T-cell (primary cell): ENCODE results near the gene OR51A4. TPM values are rescaled to one million over a fixed set of nuclear protein-coding genes. Genes with fewer than 3 reads are reported as not detected.
"Not testable (repeated sequence)": the region's sequence is repeated elsewhere in the genome, so short reads cannot be mapped to it uniquely, and the experiment has no call there.

Experiments used
- ATAC-seq, 4 experiments: fragments of 200-7000 bp in 3 of 4; fragments of 150-1000 bp in 1 of 4; cut with Tn5 transposase; replicated peaks in 1 of 4; 1 replicate in 3 of 4; 2 replicates in 1 of 4; pipeline ENCODE4 v1.10.0; 2021; ENCODE audit warnings: moderate library complexity in 3 of 4, mild to moderate bottlenecking in 2 of 4, moderate number of reproducible peaks in 1 of 4
- CTCF ChIA-PET, 2 donors: fragments of 300-600 bp; sonication (Branson Sonifier 250); formaldehyde crosslinking; loops; one replicate each; lab custom pipeline; 2022; ENCODE audit warnings: antibody characterized with exemption in 2 of 2; lab: Charles Lee
- POLR2A ChIA-PET, 2 donors: fragments of 300-600 bp; sonication (Branson Sonifier 250); formaldehyde crosslinking; loops; one replicate each; lab custom pipeline; 2022; ENCODE audit warnings: antibody characterized with exemption in 2 of 2; lab: Charles Lee
- DNase-seq, 35 experiments: peaks; one replicate each; pipeline versions ENCODE4 v3.0.0 to v3.0.0-alpha.2; 2013 to 2023
- H3K27ac ChIP-seq: one replicate; pipeline ENCODE4 v1.5.1; 2013; ENCODE audit warnings: low read length
- H3K27me3 ChIP-seq, 2 experiments: replicated peaks in 1 of 2; 1 replicate in 1 of 2; 2 replicates in 1 of 2; pipeline versions ENCODE4 v1.6.1 to v1.7.0; 2013; ENCODE audit warnings: low read length in 1 of 2, mixed read lengths in 1 of 2; ENCODE audit not compliant: control insufficient read depth in 2 of 2, insufficient read depth in 2 of 2; ENCODE audit errors: extremely low read depth in 1 of 2
- H3K36me3 ChIP-seq, 2 donors: 1 replicate in 1 of 2; 2 replicates in 1 of 2; pipeline versions ENCODE4 v1.6.1 to v1.7.0; 2013; ENCODE audit warnings: low read length in 1 of 2; ENCODE audit not compliant: control insufficient read depth in 2 of 2, insufficient read depth in 1 of 2; ENCODE audit errors: extremely low read depth in 1 of 2
- H3K4me1 ChIP-seq, 2 experiments: 1 replicate in 1 of 2; 2 replicates in 1 of 2; pipeline versions ENCODE4 v1.6.1 to v1.7.0; 2013; ENCODE audit warnings: low read length in 2 of 2, mixed read lengths in 1 of 2; ENCODE audit not compliant: insufficient read depth in 2 of 2, control insufficient read depth in 1 of 2; ENCODE audit errors: extremely low read depth in 1 of 2
- H3K4me3 ChIP-seq, 2 donors: 1 replicate in 1 of 2; 2 replicates in 1 of 2; pipeline versions ENCODE4 v1.5.1 to v1.7.0; 2013; ENCODE audit warnings: mild to moderate bottlenecking in 2 of 2, low read length in 1 of 2, moderate library complexity in 1 of 2; ENCODE audit not compliant: control insufficient read depth in 1 of 2; ENCODE audit errors: extremely low read depth in 1 of 2
- H3K9me3 ChIP-seq: 2 replicates; pipeline ENCODE4 v1.7.0; 2013
- H3K27ac Mint-ChIP-seq, 2 donors: one replicate each; pipeline ENCODE4 v1.8.0; 2020 to 2021; ENCODE audit warnings: mild to moderate bottlenecking in 2 of 2, mixed read lengths in 2 of 2
- H3K27me3 Mint-ChIP-seq, 2 donors: one replicate each; pipeline ENCODE4 v1.8.0; 2021 to 2022; ENCODE audit warnings: mixed read lengths in 2 of 2
- H3K36me3 Mint-ChIP-seq: one replicate; pipeline ENCODE4 v1.8.0; 2021; ENCODE audit warnings: mixed read lengths
- H3K4me1 Mint-ChIP-seq, 3 donors: one replicate each; pipeline ENCODE4 v1.8.0; 2020 to 2022; ENCODE audit warnings: mixed read lengths in 3 of 3, mild to moderate bottlenecking in 1 of 3
- H3K4me3 Mint-ChIP-seq, 3 donors: one replicate each; pipeline ENCODE4 v1.8.0; 2020 to 2022; ENCODE audit warnings: mild to moderate bottlenecking in 3 of 3, mixed read lengths in 3 of 3, moderate library complexity in 3 of 3
- H3K9me3 Mint-ChIP-seq, 3 donors: one replicate each; pipeline ENCODE4 v1.8.0; 2020 to 2022; ENCODE audit warnings: mixed read lengths in 3 of 3
- WGBS: methylation state at CpG from one replicate; pipeline ENCODE4 v1.1.5; 2013; ENCODE audit warnings: missing lambda C conversion rate; ENCODE audit not compliant: insufficient coverage; 5-methylcytosine and 5-hydroxymethylcytosine counted together
- total RNA-seq, 35 experiments: library from RNA in 6 of 35; stranded (reverse) in 6 of 35; fragments of 120-200 nt in 1 of 35; gene quantifications; one replicate each; pipeline versions ENCODE4 v1.2.1 to v1.2.4 and lab custom pipeline; 2013 to 2026

OR51A4 gene
- total RNA-seq, 5 donors from 2014 or later (not counting 1 experiment from before 2014, with no cell fraction given): not detected

DNA sequence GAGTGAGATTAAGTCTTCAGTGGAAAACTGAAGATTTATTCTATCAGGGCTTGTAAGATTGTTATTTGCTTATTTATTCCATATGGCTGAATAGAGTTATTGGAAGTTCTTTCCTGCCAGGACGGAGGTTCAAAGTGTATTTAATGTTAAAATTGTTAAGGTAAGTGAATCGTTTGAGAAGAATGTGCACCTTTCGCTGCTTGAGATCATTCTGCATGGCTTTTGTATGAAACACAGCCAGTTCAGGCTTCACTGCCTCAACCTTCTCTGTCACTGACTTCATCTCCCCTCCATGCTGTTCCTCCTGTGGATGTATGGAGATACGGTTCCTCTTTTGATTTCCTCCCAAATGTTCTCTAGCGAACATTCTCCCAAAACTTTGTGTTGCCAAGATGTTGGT, 28.0 kb upstream of the OR51A4 start:
- no peaks in the 10 kb centered on the region for H3K36me3 Mint-ChIP-seq
- no peak overlapping the region for H3K27ac Mint-ChIP-seq
- peaks cover 0 to 2% (median 0%) of the 10 kb centered on the region in 3 donors for H3K9me3 Mint-ChIP-seq
- WGBS: 71% methylated on average over 1 of the region's 5 CpGs
- no peak overlapping the region for H3K4me3 Mint-ChIP-seq
- ATAC-seq (no peak), DNase-seq (no peak)
- H3K4me1 ChIP-seq: no peaks in the 10 kb centered on the region
- no peak overlapping the region for H3K27ac ChIP-seq
- ChIA-PET CTCF (no interaction called here), POLR2A (interaction anchor here in 1 of 2 donors (0.6 kb wide), 1 partner anchor 107 kb away, joined by 4 read pairs; no protein-coding TSS in a partner anchor)
- no peak overlapping the region for H3K4me3 ChIP-seq
- no peaks in the 10 kb centered on the region for H3K9me3 ChIP-seq
- no peaks in the 10 kb centered on the region for H3K36me3 ChIP-seq
- H3K27me3 ChIP-seq: no peaks in the 10 kb centered on the region
- H3K4me1 Mint-ChIP-seq: no peaks in the 10 kb centered on the region
- peaks cover 0 to 2% of the 10 kb centered on the region in 2 donors for H3K27me3 Mint-ChIP-seq

DNA sequence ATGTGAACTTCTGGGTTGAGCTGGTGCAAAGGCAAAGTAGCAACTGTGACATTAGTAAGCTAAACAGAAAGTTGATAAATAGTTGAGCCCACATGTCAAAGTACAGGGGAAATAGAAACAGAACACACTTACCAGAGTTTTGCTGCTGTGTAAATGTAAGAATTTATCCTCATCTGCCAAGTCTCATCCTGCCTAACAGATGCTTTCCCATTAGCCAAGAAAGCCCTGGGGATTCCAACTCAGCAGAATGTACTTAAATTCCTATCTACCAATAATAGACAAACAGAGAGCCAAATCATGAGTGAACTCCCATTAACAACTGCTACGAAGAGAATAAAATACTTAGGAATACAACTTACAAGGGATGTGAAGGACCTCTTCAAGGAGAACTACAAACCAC, 15.4 kb upstream of the OR51A4 start:
- CTCF ChIA-PET: no interaction called here
- DNase-seq (no peak), ATAC-seq (no peak)
- Mint-ChIP-seq H3K27me3 (no peaks in the 10 kb centered on the region), H3K27ac (no peak overlapping the region), H3K4me3 (no peak overlapping the region), H3K4me1 (no peaks in the 10 kb centered on the region), H3K9me3 (peaks cover 0 to 6% (median 0%) of the 10 kb centered on the region in 3 donors), H3K36me3 (no peaks in the 10 kb centered on the region)
- POLR2A ChIA-PET: no interaction called here
- Histone ChIP-seq H3K36me3 (no peaks in the 10 kb centered on the region), H3K27ac (no peak overlapping the region), H3K9me3 (no peaks in the 10 kb centered on the region), H3K27me3 (no peaks in the 10 kb centered on the region), H3K4me1 (no peaks in the 10 kb centered on the region), H3K4me3 (no peak overlapping the region)
- no CpG with 5 or more reads among the region's 1 CpG for WGBS

DNA sequence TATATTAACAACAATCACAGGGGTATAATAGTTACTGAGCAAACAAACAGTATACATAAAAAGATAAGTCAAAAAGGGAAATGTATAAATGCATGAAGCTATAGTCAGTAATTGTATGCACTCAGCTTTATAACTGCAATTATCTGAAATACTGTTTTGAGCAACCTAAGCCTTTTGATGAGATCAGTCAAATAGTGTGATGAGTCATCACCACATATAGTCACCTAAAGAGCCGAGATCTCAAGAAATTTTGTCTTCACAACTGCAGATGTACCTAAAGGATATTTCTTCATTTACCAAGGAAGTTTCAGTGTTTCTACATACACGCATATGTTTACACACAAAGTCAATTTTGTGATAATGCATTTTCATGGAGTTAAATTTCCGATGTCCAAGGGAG, 13.5 kb upstream of the OR51A4 start:
- ATAC-seq: no peak
- H3K36me3 ChIP-seq: no peaks in the 10 kb centered on the region
- 50% methylated on average over 2 of the region's 3 CpGs for WGBS
- H3K27me3 ChIP-seq: no peaks in the 10 kb centered on the region
- no peaks in the 10 kb centered on the region for H3K9me3 ChIP-seq
- Mint-ChIP-seq H3K27me3 (no peaks in the 10 kb centered on the region), H3K4me3 (no peak overlapping the region), H3K27ac (no peak overlapping the region), H3K9me3 (peaks cover 0 to 6% (median 0%) of the 10 kb centered on the region in 3 donors), H3K4me1 (no peaks in the 10 kb centered on the region), H3K36me3 (no peaks in the 10 kb centered on the region)
- no peak overlapping the region for H3K4me3 ChIP-seq
- ChIA-PET CTCF (no interaction called here), POLR2A (no interaction called here)
- H3K27ac ChIP-seq: no peak overlapping the region
- no peaks in the 10 kb centered on the region for H3K4me1 ChIP-seq
- DNase-seq: no peak

DNA sequence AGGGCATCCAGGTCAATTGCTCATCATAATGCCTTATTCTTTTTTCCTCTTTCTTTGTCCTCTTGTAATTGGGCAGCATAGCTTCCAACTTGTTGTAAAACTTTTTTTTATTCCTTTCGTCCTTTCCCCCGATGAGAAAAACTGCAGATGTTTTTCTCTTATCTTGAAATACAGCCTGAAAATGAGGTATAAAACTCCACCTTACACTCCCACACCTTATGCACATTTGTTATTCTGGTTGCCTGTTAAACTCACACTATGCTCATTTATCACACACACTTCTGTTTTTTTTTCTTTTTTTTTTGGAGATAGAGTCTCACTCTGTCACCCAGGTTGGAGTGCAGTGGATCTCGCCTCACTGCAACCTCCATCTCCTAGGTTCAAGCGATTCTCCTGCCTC, 10.0 kb upstream of the OR51A4 start:
- no peaks in the 10 kb centered on the region for H3K4me1 Mint-ChIP-seq
- H3K27me3 ChIP-seq: no peaks in the 10 kb centered on the region
- H3K9me3 ChIP-seq: no peaks in the 10 kb centered on the region
- H3K27ac Mint-ChIP-seq: no peak overlapping the region
- H3K4me3 ChIP-seq: no peak overlapping the region
- H3K4me1 ChIP-seq: no peaks in the 10 kb centered on the region
- POLR2A ChIA-PET: no interaction called here
- no peaks in the 10 kb centered on the region for H3K27me3 Mint-ChIP-seq
- no peaks in the 10 kb centered on the region for H3K36me3 Mint-ChIP-seq
- WGBS: 80% methylated on average over 1 of the region's 4 CpGs
- H3K4me3 Mint-ChIP-seq: no peak overlapping the region
- DNase-seq: no peak
- H3K36me3 ChIP-seq: no peaks in the 10 kb centered on the region
- CTCF ChIA-PET: no interaction called here
- no peak overlapping the region for H3K27ac ChIP-seq
- peaks cover 0 to 6% (median 0%) of the 10 kb centered on the region in 3 donors for H3K9me3 Mint-ChIP-seq
- no peak for ATAC-seq

DNA sequence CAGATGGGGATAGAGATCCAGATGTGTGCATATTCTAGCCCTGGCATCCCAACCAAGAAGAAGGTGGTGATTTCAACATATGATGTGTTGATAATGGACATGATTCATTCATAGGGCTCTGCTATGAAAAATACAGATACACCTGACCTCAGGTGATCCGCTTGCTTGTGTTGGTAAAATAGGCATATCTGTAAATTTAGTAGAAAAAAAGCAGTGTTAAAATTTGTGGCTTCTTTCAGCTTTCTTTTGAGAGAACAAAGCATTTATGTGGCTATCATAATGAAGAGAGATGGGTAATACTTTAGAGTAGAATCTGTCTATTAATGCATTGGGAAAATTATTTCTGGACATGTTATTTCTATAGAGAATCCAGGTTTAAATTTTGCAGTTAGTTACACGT, 8.2 kb upstream of the OR51A4 start, which contains the start of gene OR51A2:
OR51A2 (minus strand) TSS at position 101 of the 400 bp plus-strand sequence; CDS start at position 101, 0 bp downstream.
- POLR2A ChIA-PET, H3K27ac ChIP-seq, H3K4me3 ChIP-seq, H3K27me3 Mint-ChIP-seq, H3K9me3 ChIP-seq, H3K36me3 Mint-ChIP-seq, H3K9me3 Mint-ChIP-seq, H3K4me1 Mint-ChIP-seq, H3K4me3 Mint-ChIP-seq, H3K36me3 ChIP-seq, CTCF ChIA-PET, ATAC-seq, H3K27me3 ChIP-seq, H3K27ac Mint-ChIP-seq, H3K4me1 ChIP-seq, DNase-seq: not testable (repeated sequence)
- 60% methylated on average over 1 of the region's 2 CpGs for WGBS

DNA sequence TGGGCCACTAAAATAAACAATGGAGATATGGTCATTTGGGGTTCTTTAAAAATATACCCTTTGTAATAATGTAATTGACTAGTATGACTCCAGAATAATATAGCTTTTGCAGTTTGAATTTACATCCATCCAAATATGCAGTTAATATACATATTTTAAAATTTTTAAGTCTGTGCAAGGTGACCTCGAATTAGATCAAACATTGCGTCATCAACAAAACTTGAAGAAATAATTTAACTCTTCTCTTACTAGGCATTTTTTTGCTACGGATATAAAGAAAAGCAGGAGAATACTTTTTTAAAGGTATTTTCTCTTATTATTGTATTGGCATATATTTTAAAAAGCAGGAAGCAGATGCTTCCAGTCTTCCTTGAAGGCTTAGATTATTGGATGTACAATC, 10.7 kb downstream of the OR51A4 start:
- no peak overlapping the region for H3K4me3 Mint-ChIP-seq
- Histone ChIP-seq H3K27ac (no peak overlapping the region), H3K9me3 (no peaks in the 10 kb centered on the region), H3K4me1 (no peaks in the 10 kb centered on the region), H3K4me3 (no peak overlapping the region), H3K27me3 (no peaks in the 10 kb centered on the region), H3K36me3 (no peaks in the 10 kb centered on the region)
- no peak overlapping the region for H3K27ac Mint-ChIP-seq
- peaks cover 0 to 10% (median 0%) of the 10 kb centered on the region in 3 donors for H3K9me3 Mint-ChIP-seq
- no CpG with 5 or more reads among the region's 3 CpGs for WGBS
- CTCF ChIA-PET: no interaction called here
- POLR2A ChIA-PET: no interaction called here
- H3K4me1 Mint-ChIP-seq: no peaks in the 10 kb centered on the region
- DNase-seq: no peak
- no peaks in the 10 kb centered on the region for H3K36me3 Mint-ChIP-seq
- peaks cover 0 to 10% of the 10 kb centered on the region in 2 donors for H3K27me3 Mint-ChIP-seq
- ATAC-seq: no peak

DNA sequence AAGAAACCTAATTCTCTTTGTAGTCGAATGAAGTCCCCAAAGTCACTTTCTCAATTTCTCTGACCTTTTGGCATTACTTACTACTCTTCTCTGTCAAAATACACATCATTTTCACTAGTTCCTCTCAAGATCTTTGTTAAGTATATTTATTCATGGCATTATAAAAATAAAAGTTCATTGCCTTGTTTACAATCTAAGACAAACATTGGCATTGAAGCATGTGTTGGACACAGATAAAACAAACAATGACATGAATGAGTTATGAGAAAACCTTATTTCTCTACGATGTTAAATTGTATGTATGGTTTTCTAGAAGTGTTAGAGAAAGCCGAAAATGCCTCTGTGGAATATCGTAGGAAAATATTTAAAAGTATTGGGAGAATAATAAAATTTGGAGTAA, 14.7 kb downstream of the OR51A4 start:
- ChIA-PET POLR2A (no interaction called here), CTCF (no interaction called here)
- H3K4me1 Mint-ChIP-seq: no peaks in the 10 kb centered on the region
- H3K9me3 ChIP-seq: no peaks in the 10 kb centered on the region
- DNase-seq (no peak), ATAC-seq (no peak)
- no peak overlapping the region for H3K27ac ChIP-seq
- no peaks in the 10 kb centered on the region for H3K4me1 ChIP-seq
- no peak overlapping the region for H3K27ac Mint-ChIP-seq
- no peaks in the 10 kb centered on the region for H3K36me3 Mint-ChIP-seq
- no peak overlapping the region for H3K4me3 Mint-ChIP-seq
- peaks cover 0 to 6% of the 10 kb centered on the region in 2 donors for H3K27me3 Mint-ChIP-seq
- H3K4me3 ChIP-seq: no peak overlapping the region
- peaks cover 0 to 8% (median 0%) of the 10 kb centered on the region in 3 donors for H3K9me3 Mint-ChIP-seq
- no peaks in the 10 kb centered on the region for H3K36me3 ChIP-seq
- no peaks in the 10 kb centered on the region for H3K27me3 ChIP-seq
- 80% methylated on average over 2 of the region's 4 CpGs for WGBS
